Endometrium (tissue), 2 donors: ENCODE results near the gene CDH13.

Experiments used
- FAIRE-seq: peaks from 2 replicates; lab custom pipeline; 2012; peaks lifted over from hg19 to GRCh38; lab: Jason Lieb, UNC
- donor health status: control.
- donor health status: control.

CDH13 gene

GRCh38 chr16:83578171-83578570, 951.4 kb downstream of the CDH13 start:
- no peak for FAIRE-seq

GRCh38 chr16:83579027-83579426, 952.3 kb downstream of the CDH13 start:
- FAIRE-seq, result no peak

- FAIRE-seq, result no peak
Observed at GRCh38 chr16:83579436-83579835, 952.7 kb downstream of the CDH13 start.

- FAIRE-seq, result no peak
Observed at GRCh38 chr16:83581082-83581481, 954.3 kb downstream of the CDH13 start.

- FAIRE-seq, result no peak
Observed at GRCh38 chr16:83581994-83582747, 955.4 kb downstream of the CDH13 start.

GRCh38 chr16:83586036-83586435, 959.3 kb downstream of the CDH13 start:
- no peak for FAIRE-seq

GRCh38 chr16:83586461-83587200, 959.9 kb downstream of the CDH13 start:
- FAIRE-seq, result peak; percentile 90

GRCh38 chr16:83587201-83587600, 960.4 kb downstream of the CDH13 start:
- no peak for FAIRE-seq

- no peak for FAIRE-seq
Observed at GRCh38 chr16:83588070-83588469, 961.3 kb downstream of the CDH13 start.

- FAIRE-seq, result no peak
Observed at GRCh38 chr16:83589576-83589975, 962.8 kb downstream of the CDH13 start.

GRCh38 chr16:83592778-83593177, 966.0 kb downstream of the CDH13 start:
- no peak for FAIRE-seq

GRCh38 chr16:83599789-83600462, 973.2 kb downstream of the CDH13 start:
- FAIRE-seq, result no peak

GRCh38 chr16:83602761-83603722, 976.3 kb downstream of the CDH13 start:
- no peak for FAIRE-seq

- FAIRE-seq, result no peak
Observed at GRCh38 chr16:83603723-83604570, 977.2 kb downstream of the CDH13 start.

- no peak for FAIRE-seq
Observed at GRCh38 chr16:83606486-83607030, 979.8 kb downstream of the CDH13 start.

- FAIRE-seq, result no peak
Observed at GRCh38 chr16:83609178-83609577, 982.4 kb downstream of the CDH13 start.

GRCh38 chr16:83615141-83615952, 988.6 kb downstream of the CDH13 start:
- no peak for FAIRE-seq

GRCh38 chr16:83615953-83616350, 989.2 kb downstream of the CDH13 start:
- FAIRE-seq, result no peak

GRCh38 chr16:83619381-83620150, 992.8 kb downstream of the CDH13 start:
- FAIRE-seq, result no peak
